Measurements from ENCODE around the gene CPEB1. TPM values are rescaled to one million over a fixed set of nuclear protein-coding genes. Genes with fewer than 3 reads are reported as not detected.

Gene CPEB1
- total and polyA plus RNA-seq, 2 of the 13 experiments (the other 11 are each of a cell fraction or from before 2014, with no cell fraction given): 0.03 to 0.07 TPM

DNA sequence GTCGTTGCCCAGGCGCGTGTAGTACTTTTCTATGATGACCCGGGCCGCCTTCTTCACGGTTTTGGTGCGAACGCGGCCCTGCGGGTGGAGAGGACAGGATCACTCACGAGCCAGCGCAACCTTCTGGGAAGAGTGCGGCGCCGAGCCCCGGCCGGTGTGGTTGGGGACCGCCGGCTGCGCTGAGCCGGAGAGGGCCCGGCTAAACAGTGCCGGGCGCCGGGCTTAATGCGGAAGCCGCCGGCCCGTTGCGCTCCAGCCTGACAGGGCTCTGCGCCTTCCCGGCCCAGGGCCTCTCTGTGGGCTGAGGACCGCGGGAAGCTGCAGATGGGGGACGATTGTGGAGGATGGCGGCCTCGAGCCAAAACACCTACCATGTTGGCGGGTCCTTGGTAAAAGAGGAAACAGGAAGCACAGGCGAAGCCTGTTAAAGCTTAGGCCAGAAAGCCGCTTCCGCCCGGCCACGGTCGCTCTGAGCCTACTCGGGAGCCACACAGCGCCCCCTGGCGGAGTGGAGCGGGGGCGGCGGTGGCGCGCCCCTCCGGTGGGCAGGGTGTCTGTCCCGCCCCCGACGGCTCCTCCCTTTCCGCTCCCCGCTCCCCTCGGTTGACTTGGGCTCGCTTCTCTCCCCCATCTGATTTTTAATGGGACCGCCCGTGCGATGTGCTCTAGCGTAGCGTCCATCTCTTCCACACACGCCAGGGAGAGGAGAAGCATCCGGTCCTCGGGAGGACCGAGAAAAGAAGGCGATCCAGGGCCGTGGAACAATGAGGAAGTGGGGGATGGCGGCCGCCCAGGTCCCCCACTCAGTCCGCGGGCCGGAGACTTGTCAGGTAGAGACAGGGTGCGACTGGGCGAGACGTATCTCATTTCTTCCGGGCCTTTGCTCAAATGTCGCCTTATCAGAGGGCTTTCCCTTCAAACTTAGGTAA is 106.8 kb downstream of the CPEB1 start, which contains the start of gene RPS17 (continued):
- TF ChIP-seq, protein P1, sequence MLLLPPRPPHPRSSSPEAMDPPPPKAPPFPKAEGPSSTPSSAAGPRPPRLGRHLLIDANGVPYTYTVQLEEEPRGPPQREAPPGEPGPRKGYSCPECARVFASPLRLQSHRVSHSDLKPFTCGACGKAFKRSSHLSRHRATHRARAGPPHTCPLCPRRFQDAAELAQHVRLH (CRISPR knock-in tag; IDR thresholded peaks at IDR 0.05; ENCODE audit: borderline replicate concordance, low read depth): peak; percentile 81; the same call in 1 of the 2 replicates
- 0 out of 2 replicates have a peak, but pooled peaks have one; percentile 14 for TF ChIP-seq ZBTB20 (CRISPR knock-in tag; IDR thresholded peaks at IDR 0.05; ENCODE audit: borderline replicate concordance, low read depth)
- no peak for TF ChIP-seq MBNL3 (CRISPR knock-in tag; conservative IDR thresholded peaks at IDR 0.05)
- TF ChIP-seq, protein P2, sequence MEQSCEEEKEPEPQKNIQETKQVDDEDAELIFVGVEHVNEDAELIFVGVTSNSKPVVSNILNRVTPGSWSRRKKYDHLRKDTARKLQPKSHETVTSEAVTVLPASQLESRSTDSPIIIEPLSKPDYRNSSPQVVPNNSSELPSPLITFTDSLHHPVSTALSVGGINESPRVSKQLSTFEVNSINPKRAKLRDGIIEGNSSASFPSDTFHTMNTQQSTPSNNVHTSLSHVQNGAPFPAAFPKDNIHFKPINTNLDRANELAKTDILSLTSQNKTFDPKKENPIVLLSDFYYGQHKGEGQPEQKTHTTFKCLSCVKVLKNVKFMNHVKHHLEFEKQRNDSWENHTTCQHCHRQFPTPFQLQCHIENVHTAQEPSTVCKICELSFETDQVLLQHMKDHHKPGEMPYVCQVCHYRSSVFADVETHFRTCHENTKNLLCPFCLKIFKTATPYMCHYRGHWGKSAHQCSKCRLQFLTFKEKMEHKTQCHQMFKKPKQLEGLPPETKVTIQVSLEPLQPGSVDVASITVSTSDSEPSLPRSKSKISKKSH (CRISPR knock-in tag; IDR thresholded peaks at IDR 0.05; ENCODE audit: borderline replicate concordance): peak; percentile 29; the same call in 1 of the 2 replicates
- TF ChIP-seq, protein P3, sequence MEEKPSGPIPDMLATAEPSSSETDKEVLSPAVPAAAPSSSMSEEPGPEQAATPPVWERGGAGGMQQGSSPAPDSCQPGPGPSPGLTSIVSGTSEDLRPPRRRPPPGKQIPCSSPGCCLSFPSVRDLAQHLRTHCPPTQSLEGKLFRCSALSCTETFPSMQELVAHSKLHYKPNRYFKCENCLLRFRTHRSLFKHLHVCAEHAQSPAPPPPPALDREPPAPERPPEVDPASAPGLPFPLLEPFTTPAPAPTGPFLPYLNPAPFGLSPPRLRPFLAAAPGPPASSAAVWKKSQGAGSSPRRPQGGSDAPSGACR (CRISPR knock-in tag; IDR thresholded peaks at IDR 0.05): peak; percentile 94
- TF ChIP-seq KLF11 (CRISPR knock-in tag; IDR thresholded peaks at IDR 0.05): peak; percentile 92
- no peak for TF ChIP-seq POLR2AphosphoS2 (IDR thresholded peaks at IDR 0.05; ENCODE audit: low read depth, low read length)
- TF ChIP-seq, protein P4, sequence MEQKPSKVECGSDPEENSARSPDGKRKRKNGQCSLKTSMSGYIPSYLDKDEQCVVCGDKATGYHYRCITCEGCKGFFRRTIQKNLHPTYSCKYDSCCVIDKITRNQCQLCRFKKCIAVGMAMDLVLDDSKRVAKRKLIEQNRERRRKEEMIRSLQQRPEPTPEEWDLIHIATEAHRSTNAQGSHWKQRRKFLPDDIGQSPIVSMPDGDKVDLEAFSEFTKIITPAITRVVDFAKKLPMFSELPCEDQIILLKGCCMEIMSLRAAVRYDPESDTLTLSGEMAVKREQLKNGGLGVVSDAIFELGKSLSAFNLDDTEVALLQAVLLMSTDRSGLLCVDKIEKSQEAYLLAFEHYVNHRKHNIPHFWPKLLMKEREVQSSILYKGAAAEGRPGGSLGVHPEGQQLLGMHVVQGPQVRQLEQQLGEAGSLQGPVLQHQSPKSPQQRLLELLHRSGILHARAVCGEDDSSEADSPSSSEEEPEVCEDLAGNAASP (CRISPR knock-in tag; IDR thresholded peaks at IDR 0.05; ENCODE audit: borderline replicate concordance): peak; percentile 72
- no peak for TF ChIP-seq IRX3 (CRISPR knock-in tag; IDR thresholded peaks at IDR 0.05; ENCODE audit: borderline replicate concordance, low read depth)
- peak; percentile 82 for TF ChIP-seq PATZ1 (CRISPR knock-in tag; IDR thresholded peaks at IDR 0.05)
- TF ChIP-seq SP140L (CRISPR knock-in tag; IDR thresholded peaks at IDR 0.05; ENCODE audit: borderline replicate concordance): no peak; the same call in 1 of the 2 replicates
- no peak; the same call in 1 of the 2 replicates for TF ChIP-seq ZBTB33 (CRISPR knock-in tag; IDR thresholded peaks at IDR 0.05)
- TF ChIP-seq NR2C2 (CRISPR knock-in tag; IDR thresholded peaks at IDR 0.05; ENCODE audit: borderline replicate concordance): peak; percentile 68
- TF ChIP-seq DPF2 (CRISPR knock-in tag; IDR thresholded peaks at IDR 0.05; ENCODE audit: borderline replicate concordance, low read depth): no peak
- TF ChIP-seq ATM (IDR thresholded peaks at IDR 0.05; ENCODE audit: borderline replicate concordance): no peak
- no peak; the same call in 1 of the 2 replicates for TF ChIP-seq ZNF724P (CRISPR knock-in tag; IDR thresholded peaks at IDR 0.05; ENCODE audit: borderline replicate concordance)
- TF ChIP-seq ERF (CRISPR knock-in tag; IDR thresholded peaks at IDR 0.05): peak; percentile 94
- peak; percentile 93; the same call in 1 of the 2 replicates for TF ChIP-seq MAF1 (CRISPR knock-in tag; IDR thresholded peaks at IDR 0.05; ENCODE audit: borderline replicate concordance)
- TF ChIP-seq ZNF75D (CRISPR knock-in tag; IDR thresholded peaks at IDR 0.05; ENCODE audit: borderline replicate concordance): no peak
- peak; percentile 42; the same call in 1 of the 2 replicates for TF ChIP-seq ZNF24 (IDR thresholded peaks at IDR 0.05)

All from HepG2 (cell line).